Uterus (tissue), 4 donors: ENCODE measurements around the gene PDZD4. TPM values are rescaled to one million over a fixed set of nuclear protein-coding genes. Genes with fewer than 3 reads are reported as not detected.
A peak's percentile ranks its signal among the peaks of the same experiment; 100 is the strongest.

Experiments
- DNase-seq, 2 donors: peaks; one replicate each; pipeline ENCODE4 v3.0.0-alpha.2; 2019 to 2020
- H3K27ac ChIP-seq, 2 donors: fragments of 200-600 bp; sonication (generic); 1 replicate in 1 of 2; 2 replicates in 1 of 2; pipeline ENCODE4 v1.5.1; 2016 to 2018
- H3K27me3 ChIP-seq, 2 donors: fragments of 200-600 bp; sonication (generic); one replicate each; pipeline ENCODE4 v1.5.1; 2018 to 2019; ENCODE audit warnings: control low read depth in 1 of 2
- H3K36me3 ChIP-seq, 2 donors: fragments of 200-600 bp; sonication (generic); one replicate each; pipeline ENCODE4 v1.5.1; 2019; ENCODE audit warnings: control low read depth in 1 of 2
- H3K4me1 ChIP-seq, 2 donors: fragments of 200-600 bp; sonication (generic); one replicate each; pipeline ENCODE4 v1.5.1; 2018 to 2019; ENCODE audit warnings: control low read depth in 1 of 2
- H3K4me3 ChIP-seq, 2 donors: fragments of 200-600 bp; sonication (generic); 1 replicate in 1 of 2; 2 replicates in 1 of 2; pipeline ENCODE4 v1.5.1; 2018 to 2019; ENCODE audit warnings: mild to moderate bottlenecking in 1 of 2
- H3K9me3 ChIP-seq, 2 donors: fragments of 200-600 bp; sonication (generic); one replicate each; pipeline ENCODE4 v1.5.1; 2019; ENCODE audit warnings: control low read depth in 1 of 2
- POLR2A ChIP-seq, 2 donors: fragments of 450-650 bp; IDR thresholded peaks; one replicate each; pipeline ENCODE4 v1.6.1; 2016; ENCODE audit warnings: antibody characterized with exemption in 2 of 2, mild to moderate bottlenecking in 1 of 2, moderate library complexity in 1 of 2
- intact Hi-C: fragments of 100-400 bp; cut with DNase I; formaldehyde crosslinking; loops from one replicate; pipeline ENCODE4 v1.15.1; 2023; ENCODE audit warnings: low total_unique reads
- total RNA-seq, 4 donors: library from RNA; depleted of rRNA in 3 of 4; stranded (reverse); fragments of >200 nt in 3 of 4; gene quantifications; one replicate each; pipeline versions ENCODE4 v1.1.0 to v1.2.4, GENCODE V29; 2014 to 2023
- TF ChIP-seq, protein P1 (sequence below), 4 experiments: fragments of 200-600 bp in 2 of 4; fragments of 450-650 bp in 2 of 4; sonication (generic) in 2 of 4; IDR thresholded peaks; one replicate each; pipeline ENCODE4 v1.5.1; 2016 to 2019; ENCODE audit warnings: antibody characterized with exemption in 4 of 4, mild to moderate bottlenecking in 2 of 4, moderate library complexity in 1 of 4
- donor health status: DM: yes; HTN: yes; CAD: no.

The PDZD4 gene
- total RNA-seq, 4 donors from 2014 or later: 2.6 to 21.3 (median 16.8) TPM

DNA sequence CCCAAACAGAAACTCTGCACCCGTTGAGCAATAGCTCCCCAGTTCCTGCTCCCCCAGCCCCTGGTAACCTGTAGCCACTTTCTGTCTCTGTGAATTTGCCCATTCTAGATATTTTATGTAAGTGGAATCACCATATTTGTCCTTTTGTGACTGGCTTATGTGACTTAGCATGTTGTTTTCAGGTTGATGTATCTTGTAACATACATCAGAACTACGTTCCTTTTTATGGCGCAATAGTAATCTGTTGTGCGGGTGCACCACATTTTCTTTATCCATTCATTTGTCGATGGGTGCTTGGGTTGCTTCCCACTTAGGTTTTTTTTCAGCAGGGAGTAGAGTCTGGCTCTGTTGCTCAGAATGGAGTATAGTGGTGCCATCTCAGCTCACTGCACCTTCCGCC lies 6.6 kb upstream of the PDZD4 start:
- no peaks in the 10 kb centered on the region for H3K4me1 ChIP-seq
- H3K4me3 ChIP-seq: no peak overlapping the region
- no peak for TF ChIP-seq POLR2A (IDR thresholded peaks at IDR 0.05)
- TF ChIP-seq, protein P1, sequence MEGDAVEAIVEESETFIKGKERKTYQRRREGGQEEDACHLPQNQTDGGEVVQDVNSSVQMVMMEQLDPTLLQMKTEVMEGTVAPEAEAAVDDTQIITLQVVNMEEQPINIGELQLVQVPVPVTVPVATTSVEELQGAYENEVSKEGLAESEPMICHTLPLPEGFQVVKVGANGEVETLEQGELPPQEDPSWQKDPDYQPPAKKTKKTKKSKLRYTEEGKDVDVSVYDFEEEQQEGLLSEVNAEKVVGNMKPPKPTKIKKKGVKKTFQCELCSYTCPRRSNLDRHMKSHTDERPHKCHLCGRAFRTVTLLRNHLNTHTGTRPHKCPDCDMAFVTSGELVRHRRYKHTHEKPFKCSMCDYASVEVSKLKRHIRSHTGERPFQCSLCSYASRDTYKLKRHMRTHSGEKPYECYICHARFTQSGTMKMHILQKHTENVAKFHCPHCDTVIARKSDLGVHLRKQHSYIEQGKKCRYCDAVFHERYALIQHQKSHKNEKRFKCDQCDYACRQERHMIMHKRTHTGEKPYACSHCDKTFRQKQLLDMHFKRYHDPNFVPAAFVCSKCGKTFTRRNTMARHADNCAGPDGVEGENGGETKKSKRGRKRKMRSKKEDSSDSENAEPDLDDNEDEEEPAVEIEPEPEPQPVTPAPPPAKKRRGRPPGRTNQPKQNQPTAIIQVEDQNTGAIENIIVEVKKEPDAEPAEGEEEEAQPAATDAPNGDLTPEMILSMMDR (IDR thresholded peaks at IDR 0.05): no peak
- H3K27ac ChIP-seq: no peak overlapping the region
- no peaks in the 10 kb centered on the region for H3K9me3 ChIP-seq
- no peaks in the 10 kb centered on the region for H3K27me3 ChIP-seq
- no peak for DNase-seq
- no peaks in the 10 kb centered on the region for H3K36me3 ChIP-seq
- intact Hi-C loops: no loop called here

DNA sequence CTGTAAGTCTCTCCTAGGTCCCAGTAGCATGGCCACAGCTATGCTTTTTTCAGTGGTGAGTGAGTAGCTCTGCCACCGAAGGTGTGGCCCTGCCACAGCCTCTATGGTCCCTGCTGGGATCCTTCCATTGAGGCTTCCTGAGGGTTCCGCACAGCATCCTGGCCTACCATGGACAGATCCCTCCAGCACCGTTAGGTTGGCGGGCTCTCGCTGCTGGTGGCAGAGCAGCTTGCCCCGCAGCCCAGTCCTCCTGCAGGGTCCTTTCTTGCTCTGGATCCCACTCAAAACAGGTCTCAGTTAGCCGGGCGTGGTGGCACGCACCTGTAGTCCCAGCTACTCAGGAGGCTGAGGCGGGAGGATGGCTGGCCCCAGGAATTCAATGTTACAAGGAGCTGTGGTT lies 2.4 kb upstream of the PDZD4 start:
- Histone ChIP-seq H3K27me3 (no peaks in the 10 kb centered on the region), H3K9me3 (no peaks in the 10 kb centered on the region), H3K4me3 (no peak overlapping the region), H3K4me1 (no peaks in the 10 kb centered on the region), H3K36me3 (no peaks in the 10 kb centered on the region), H3K27ac (no peak overlapping the region)
- TF ChIP-seq POLR2A (IDR thresholded peaks at IDR 0.05): no peak
- TF ChIP-seq, protein P1 (IDR thresholded peaks at IDR 0.05): no peak
- DNase-seq: no peak
- intact Hi-C loops: no loop called here

DNA sequence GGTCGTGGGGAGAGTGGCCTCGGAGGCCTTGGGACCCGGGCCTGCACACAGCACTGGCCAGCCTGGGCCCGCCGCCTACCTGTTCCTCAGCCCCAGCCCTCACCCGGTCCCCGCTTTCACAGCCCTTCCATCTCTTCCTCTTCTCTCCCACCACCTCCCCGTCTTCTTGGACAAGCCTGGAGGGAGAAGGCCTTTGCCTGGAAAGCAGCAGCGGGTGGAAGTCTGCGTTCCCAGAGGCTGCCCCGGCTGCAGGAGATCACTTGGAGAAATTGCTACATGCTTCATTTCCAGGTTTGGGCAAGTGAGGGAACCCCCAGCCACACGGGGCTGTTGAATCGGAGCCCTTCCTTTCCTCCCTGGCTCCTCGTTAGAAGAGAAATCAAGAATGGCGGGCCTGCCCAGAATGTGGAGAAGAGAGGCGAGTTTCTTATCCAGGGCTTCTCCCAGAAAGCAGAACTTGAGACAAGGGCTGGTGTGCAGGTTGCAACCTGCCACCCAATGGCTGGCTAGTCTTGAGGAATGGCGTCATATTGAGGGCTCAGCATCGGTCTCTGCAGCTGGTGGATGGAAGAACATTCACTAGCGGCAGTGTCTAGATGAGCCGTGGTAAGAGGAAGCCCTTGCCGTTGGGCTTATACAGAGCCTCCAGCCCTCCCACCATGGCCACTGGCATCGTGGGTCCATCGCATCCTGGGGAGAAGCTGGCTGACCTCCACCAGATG lies 1.2 kb upstream of the PDZD4 start:
- Histone ChIP-seq H3K4me1 (no peaks in the 10 kb centered on the region), H3K9me3 (no peaks in the 10 kb centered on the region), H3K27ac (no peak overlapping the region), H3K36me3 (no peaks in the 10 kb centered on the region), H3K27me3 (no peaks in the 10 kb centered on the region), H3K4me3 (no peak overlapping the region)
- TF ChIP-seq, protein P1 (IDR thresholded peaks at IDR 0.05): no peak
- TF ChIP-seq POLR2A (IDR thresholded peaks at IDR 0.05): no peak
- DNase-seq: no peak
- intact Hi-C loops: no loop called here

DNA sequence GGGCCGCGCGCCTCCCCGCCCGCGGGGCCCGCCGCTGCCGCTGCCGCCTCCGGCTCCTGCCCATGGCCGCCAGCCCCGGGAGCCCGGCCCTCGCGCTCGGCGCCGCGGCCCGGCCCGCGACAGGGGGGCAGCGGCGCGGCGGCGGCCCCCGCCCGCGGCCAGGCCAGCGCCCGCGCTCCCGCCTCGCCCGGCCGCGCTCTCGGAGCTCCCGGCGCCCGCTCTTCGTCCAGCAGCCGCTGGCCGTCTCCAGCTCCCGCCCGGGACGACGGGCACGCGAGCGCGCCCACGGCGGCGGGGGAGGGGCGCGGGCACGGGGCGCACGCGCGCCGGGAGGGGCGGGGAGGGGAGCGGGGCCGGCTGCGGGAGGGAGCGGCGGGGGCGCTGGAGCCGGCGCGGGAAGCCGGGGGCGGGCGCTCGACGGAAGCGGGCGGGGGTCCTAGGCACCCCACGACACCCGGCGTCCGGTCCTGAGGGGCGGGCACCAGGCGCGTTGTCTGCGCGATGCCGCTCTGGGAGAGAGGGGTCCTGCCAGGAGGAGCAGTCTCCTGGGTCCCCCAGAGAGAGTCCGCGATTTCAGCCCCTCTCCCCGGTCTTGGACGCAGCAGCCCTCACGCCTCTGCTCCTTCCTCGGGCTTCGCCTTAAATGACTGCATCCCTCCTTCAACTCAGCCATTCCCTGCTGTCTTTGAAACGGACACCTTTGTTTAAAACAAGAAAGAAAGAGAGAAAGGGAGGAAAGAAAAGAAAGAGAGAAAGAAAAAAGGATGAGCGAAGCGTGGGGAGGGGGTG lies 490 bp upstream of the PDZD4 start:
- H3K27me3 ChIP-seq: no peaks in the 10 kb centered on the region
- H3K4me1 ChIP-seq: no peaks in the 10 kb centered on the region
- no peaks in the 10 kb centered on the region for H3K36me3 ChIP-seq
- intact Hi-C loops: no loop called here
- TF ChIP-seq POLR2A (IDR thresholded peaks at IDR 0.05): no peak
- TF ChIP-seq, protein P1 (IDR thresholded peaks at IDR 0.05): no peak
- no peak overlapping the region for H3K27ac ChIP-seq
- no peak for DNase-seq
- no peaks in the 10 kb centered on the region for H3K9me3 ChIP-seq
- H3K4me3 ChIP-seq: no peak overlapping the region

DNA sequence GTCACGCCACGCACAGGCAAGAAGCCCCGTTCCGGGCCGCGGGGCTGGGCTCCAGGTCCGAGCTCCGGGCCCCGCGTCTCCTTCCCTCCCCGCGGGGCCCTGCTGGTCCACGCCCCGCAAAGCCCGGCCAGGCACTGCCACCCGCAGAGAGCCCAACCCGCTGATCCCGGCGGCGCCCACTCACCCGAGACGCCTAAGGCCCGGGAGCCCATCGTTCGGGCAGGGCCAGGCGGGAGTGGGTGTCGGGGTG lies 870 bp downstream of the PDZD4 start:
- Histone ChIP-seq H3K4me1 (no peaks in the 10 kb centered on the region), H3K4me3 (peak overlapping the region; percentile 30 to 37), H3K27ac (no peak overlapping the region), H3K9me3 (no peaks in the 10 kb centered on the region), H3K36me3 (no peaks in the 10 kb centered on the region), H3K27me3 (no peaks in the 10 kb centered on the region)
- intact Hi-C loops: no loop called here
- DNase-seq: peak in 1 of 2 donors; percentile 16
- TF ChIP-seq, protein P1 (IDR thresholded peaks at IDR 0.05): no peak
- no peak for TF ChIP-seq POLR2A (IDR thresholded peaks at IDR 0.05)
